ENCODE measurements around the gene VPS35. TPM values are rescaled to one million over a fixed set of nuclear protein-coding genes. Genes with fewer than 3 reads are reported as not detected.
A peak's percentile ranks its signal among the peaks of the same experiment; 100 is the strongest.

The VPS35 gene
- total RNA-seq, 1 donor from 2014 or later: 116 TPM

DNA sequence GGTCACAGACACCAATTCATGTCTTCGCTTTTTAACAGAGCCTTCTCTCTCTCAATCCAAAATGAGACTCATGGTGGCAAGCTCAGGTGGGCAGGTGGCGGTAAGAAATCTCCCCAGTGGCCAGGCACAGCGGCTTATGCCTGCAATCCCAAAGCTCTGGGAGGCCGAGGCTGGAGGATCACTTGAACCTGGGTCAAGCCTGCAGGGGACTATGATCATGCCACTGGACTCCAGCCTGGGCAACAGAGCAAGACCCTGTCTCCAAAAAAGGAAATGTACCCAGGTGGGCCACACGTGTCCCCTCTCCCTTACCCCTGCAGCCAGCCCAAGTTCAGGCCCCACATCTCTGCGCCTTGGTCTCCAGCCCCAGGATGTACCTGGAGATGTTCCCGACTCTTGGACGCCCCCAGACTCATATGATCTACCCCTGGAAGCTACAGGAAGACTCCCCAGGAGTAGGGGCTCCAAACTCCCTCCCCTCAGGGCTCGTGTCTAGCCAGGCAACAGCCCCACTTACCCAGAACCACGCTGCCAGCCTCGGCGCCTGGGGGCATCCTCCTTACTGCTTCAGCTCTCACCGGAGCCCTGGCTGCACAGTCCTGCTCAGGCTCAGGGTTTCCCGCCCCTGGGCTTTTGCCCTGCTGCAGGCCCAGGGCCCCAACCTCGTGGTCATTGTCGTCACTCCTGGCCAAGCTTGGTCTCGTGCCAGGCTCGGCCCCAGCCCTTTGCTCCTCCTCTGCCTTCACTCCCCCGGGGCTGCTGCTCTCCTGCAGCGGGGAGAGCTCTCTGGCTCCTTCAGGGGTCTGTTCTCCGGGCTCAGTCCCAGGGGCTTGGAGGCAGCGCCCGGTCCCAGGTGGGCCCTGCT, 42.9 kb upstream of the VPS35 start:
- TF ChIP-seq, protein P1, sequence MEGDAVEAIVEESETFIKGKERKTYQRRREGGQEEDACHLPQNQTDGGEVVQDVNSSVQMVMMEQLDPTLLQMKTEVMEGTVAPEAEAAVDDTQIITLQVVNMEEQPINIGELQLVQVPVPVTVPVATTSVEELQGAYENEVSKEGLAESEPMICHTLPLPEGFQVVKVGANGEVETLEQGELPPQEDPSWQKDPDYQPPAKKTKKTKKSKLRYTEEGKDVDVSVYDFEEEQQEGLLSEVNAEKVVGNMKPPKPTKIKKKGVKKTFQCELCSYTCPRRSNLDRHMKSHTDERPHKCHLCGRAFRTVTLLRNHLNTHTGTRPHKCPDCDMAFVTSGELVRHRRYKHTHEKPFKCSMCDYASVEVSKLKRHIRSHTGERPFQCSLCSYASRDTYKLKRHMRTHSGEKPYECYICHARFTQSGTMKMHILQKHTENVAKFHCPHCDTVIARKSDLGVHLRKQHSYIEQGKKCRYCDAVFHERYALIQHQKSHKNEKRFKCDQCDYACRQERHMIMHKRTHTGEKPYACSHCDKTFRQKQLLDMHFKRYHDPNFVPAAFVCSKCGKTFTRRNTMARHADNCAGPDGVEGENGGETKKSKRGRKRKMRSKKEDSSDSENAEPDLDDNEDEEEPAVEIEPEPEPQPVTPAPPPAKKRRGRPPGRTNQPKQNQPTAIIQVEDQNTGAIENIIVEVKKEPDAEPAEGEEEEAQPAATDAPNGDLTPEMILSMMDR (IDR thresholded peaks at IDR 0.05; ENCODE audit: insufficient read depth, low read length, severe bottlenecking): no peak
- Histone ChIP-seq H3K36me3 (ENCODE audit: control insufficient read depth, insufficient read depth, low read length) (no peaks in the 10 kb centered on the region), H3K27me3 (ENCODE audit: control insufficient read depth, insufficient read depth, low read length) (no peaks in the 10 kb centered on the region), H3K4me3 (ENCODE audit: low read depth, low read length) (no peak overlapping the region)
- DNase-seq (ENCODE audit: low read depth) (no peak), FAIRE-seq (no peak)

DNA sequence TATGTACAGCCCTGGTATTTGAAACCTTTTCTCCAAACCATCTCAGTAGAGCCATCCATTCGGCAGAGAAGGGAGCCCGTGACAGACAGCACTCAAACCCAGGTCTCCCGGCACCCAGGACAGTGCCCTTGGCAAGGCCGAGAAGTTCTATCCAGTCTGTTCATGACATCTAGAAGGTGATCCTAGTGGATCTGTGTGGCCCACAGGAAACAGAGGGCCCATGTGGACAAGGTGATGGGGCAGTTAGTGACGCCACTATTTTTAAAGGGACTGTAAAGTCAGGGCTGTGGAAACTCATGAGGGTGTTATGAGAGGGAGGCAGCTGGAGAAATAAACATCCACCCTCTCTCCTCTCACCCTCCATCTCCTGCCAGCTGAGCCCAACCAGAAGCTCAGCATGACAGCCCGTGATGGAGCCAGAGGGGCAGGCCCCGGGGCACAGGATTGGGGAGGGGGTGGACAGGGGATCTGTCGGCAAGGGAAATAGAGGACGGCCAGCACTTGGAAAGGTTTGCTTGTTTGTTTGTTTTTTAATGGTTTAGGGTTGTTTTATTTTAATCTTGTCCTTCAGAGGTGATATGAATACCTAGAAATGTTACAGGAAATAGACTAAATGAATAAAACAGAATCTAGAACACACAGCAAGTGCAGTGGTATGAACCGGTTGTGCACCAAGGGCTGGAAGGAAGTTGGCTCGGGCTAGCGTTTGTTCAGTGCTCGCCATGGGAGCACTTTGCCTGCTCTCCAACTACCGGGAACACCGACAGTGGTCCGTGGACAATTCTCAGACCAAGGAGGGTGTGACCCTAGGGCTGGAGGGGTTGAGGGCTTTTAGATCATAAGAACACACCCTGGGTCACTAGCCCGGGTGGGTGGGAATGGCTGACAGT, 42.1 kb upstream of the VPS35 start:
- TF ChIP-seq, protein P1 (IDR thresholded peaks at IDR 0.05; ENCODE audit: insufficient read depth, low read length, severe bottlenecking): no peak
- Histone ChIP-seq H3K36me3 (ENCODE audit: control insufficient read depth, insufficient read depth, low read length) (no peaks in the 10 kb centered on the region), H3K4me3 (ENCODE audit: low read depth, low read length) (no peak overlapping the region), H3K27me3 (ENCODE audit: control insufficient read depth, insufficient read depth, low read length) (no peaks in the 10 kb centered on the region)
- DNase-seq (ENCODE audit: low read depth): no peak
- peak; percentile 75 for FAIRE-seq

DNA sequence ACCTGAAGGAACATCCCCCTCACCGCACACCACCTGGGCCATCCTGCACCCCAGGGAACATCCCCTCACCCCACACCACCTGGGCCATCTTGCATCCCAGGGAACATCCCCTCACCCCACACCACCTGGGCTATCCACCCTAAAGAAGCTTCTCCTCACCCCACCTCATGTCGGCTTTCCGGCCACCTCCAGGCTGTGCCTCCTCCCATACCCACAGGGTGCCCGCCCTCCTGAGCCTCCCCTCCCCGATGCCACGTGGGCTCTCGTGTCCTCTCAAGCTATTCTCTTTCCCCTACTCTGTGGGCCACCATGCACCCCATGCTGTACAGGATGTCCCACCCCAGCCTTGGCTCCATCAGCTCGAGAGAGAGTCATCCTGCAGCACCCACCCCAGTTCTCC, 41.1 kb upstream of the VPS35 start:
- no peak for DNase-seq (ENCODE audit: low read depth)
- Histone ChIP-seq H3K27me3 (ENCODE audit: control insufficient read depth, insufficient read depth, low read length) (no peaks in the 10 kb centered on the region), H3K4me3 (ENCODE audit: low read depth, low read length) (no peak overlapping the region), H3K36me3 (ENCODE audit: control insufficient read depth, insufficient read depth, low read length) (no peaks in the 10 kb centered on the region)
- no peak for FAIRE-seq
- TF ChIP-seq, protein P1 (IDR thresholded peaks at IDR 0.05; ENCODE audit: insufficient read depth, low read length, severe bottlenecking): no peak

DNA sequence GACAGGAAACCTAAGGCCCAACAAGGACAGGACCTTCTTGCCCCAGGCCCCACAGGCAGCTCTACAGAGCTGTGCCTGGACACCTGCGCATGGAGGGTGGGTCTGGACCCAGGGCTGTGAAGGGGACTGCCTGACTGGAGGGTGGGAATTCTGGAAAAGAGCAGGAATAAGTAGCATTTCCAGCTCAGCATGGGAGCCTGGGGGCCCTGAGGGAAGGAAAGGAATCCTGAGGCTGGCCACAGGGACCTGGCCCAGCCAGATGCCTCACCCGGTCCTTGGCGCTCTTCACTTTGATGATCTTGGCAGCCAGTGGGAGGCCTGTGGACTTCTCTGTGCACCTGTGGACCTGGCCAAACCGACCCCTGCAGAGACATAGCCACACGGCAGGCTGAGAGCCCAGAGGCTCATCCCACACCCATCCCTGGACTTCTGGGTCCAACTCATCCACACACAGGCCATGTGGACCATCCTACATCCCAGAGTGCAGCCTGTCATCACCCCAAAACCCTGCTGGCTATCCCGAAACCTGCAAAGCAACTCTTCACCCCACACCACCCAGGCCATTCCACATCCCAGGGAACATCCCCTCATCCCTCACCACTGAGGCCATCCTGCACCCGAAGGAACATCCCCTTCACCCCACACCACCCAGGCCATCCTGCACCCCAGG, 40.5 kb upstream of the VPS35 start:
- H3K27me3 ChIP-seq (ENCODE audit: control insufficient read depth, insufficient read depth, low read length): no peaks in the 10 kb centered on the region
- no peak overlapping the region for H3K4me3 ChIP-seq (ENCODE audit: low read depth, low read length)
- FAIRE-seq (no peak), DNase-seq (ENCODE audit: low read depth) (no peak)
- TF ChIP-seq, protein P1 (IDR thresholded peaks at IDR 0.05; ENCODE audit: insufficient read depth, low read length, severe bottlenecking): no peak
- H3K36me3 ChIP-seq (ENCODE audit: control insufficient read depth, insufficient read depth, low read length): no peaks in the 10 kb centered on the region

DNA sequence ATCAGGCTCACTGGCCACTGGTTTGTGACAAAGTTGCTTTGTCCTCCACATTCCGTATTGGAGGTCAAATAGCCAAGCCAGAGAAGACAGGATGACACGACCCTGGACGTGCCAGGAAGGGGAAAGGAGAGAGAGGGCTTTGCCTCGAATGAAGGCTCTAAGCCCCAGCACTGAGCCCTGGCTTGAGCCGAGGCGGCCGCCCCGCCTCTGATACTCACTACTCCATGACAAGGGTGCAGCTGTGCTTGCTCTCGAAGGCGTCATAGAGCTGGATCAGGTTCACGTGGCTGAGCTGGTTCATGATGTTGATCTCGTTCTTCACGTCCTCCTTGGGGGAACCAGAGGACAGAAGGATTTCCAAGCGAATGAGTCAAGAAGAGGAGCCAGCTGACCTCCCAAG, 39.8 kb upstream of the VPS35 start:
- FAIRE-seq (no peak), DNase-seq (ENCODE audit: low read depth) (no peak)
- Histone ChIP-seq H3K36me3 (ENCODE audit: control insufficient read depth, insufficient read depth, low read length) (no peaks in the 10 kb centered on the region), H3K27me3 (ENCODE audit: control insufficient read depth, insufficient read depth, low read length) (no peaks in the 10 kb centered on the region), H3K4me3 (ENCODE audit: low read depth, low read length) (no peak overlapping the region)
- TF ChIP-seq, protein P1 (IDR thresholded peaks at IDR 0.05; ENCODE audit: insufficient read depth, low read length, severe bottlenecking): no peak
